ENCODE results near the gene HECW1. TPM values are rescaled to one million over a fixed set of nuclear protein-coding genes. Genes with fewer than 3 reads are reported as not detected.

The HECW1 gene
- total RNA-seq, 1 experiment from 2014 or later: not detected

GRCh38 chr7:43602256-43602655 lies 489.8 kb downstream of the HECW1 start:
- DNase-seq (ENCODE audit: low read depth): no peak

- DNase-seq (ENCODE audit: low read depth): no peak
These were observed 491.8 kb downstream of the HECW1 start for GRCh38 chr7:43604251-43604650.

- DNase-seq (ENCODE audit: low read depth): no peak
These were observed 496.6 kb downstream of the HECW1 start for GRCh38 chr7:43609097-43609496.

- peak; percentile 24 for DNase-seq (ENCODE audit: low read depth)
These were observed 499.7 kb downstream of the HECW1 start for GRCh38 chr7:43612128-43612527.

GRCh38 chr7:43612599-43613589 lies 500.4 kb downstream of the HECW1 start:
- DNase-seq (ENCODE audit: low read depth): peak; percentile 73

Other genes with a start within 250 kb of the HECW1 start
- 23.0 and 24.4 TPM in 2 replicates for gene C7orf25, start 200.6 kb upstream of the HECW1 start, total RNA-seq (2014; rRNA removed)
- 144 and 159 TPM in 2 replicates for gene PSMA2, start 180.5 kb upstream of the HECW1 start, total RNA-seq (2014; rRNA removed)
- gene MRPL32, start 180.3 kb upstream of the HECW1 start, total RNA-seq (2014; rRNA removed): 63.5 and 81.4 TPM in 2 replicates

Data from LHCN-M2 (cell line).